ENCODE measurements around the gene PRRX1.

The PRRX1 gene

DNA sequence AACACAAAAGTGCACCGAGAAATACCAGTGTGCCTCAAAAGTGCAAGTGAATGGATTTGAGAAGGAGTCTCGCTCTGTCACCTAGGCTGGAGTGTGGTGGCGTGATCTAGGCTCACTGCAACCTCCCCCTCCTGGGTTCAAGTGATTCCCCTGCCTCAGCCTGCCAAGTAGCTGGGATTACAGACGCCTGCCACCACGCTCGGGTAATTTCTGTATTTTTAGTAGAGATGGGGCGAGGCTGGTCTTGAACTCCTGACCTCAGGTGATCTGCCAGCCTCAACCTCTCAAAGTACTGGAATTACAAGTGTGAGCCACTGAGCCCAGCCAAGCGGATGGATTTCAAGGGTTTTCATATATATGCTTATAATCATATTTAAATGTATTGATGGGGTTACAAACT is 35.8 kb downstream of the PRRX1 start:
- no peak for DNase-seq (ENCODE audit: low read depth)
- TF ChIP-seq, protein P1, sequence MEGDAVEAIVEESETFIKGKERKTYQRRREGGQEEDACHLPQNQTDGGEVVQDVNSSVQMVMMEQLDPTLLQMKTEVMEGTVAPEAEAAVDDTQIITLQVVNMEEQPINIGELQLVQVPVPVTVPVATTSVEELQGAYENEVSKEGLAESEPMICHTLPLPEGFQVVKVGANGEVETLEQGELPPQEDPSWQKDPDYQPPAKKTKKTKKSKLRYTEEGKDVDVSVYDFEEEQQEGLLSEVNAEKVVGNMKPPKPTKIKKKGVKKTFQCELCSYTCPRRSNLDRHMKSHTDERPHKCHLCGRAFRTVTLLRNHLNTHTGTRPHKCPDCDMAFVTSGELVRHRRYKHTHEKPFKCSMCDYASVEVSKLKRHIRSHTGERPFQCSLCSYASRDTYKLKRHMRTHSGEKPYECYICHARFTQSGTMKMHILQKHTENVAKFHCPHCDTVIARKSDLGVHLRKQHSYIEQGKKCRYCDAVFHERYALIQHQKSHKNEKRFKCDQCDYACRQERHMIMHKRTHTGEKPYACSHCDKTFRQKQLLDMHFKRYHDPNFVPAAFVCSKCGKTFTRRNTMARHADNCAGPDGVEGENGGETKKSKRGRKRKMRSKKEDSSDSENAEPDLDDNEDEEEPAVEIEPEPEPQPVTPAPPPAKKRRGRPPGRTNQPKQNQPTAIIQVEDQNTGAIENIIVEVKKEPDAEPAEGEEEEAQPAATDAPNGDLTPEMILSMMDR (conservative IDR thresholded peaks at IDR 0.05; ENCODE audit: low read depth, low read length), result no peak
- no peak overlapping the region for H3K4me3 ChIP-seq (ENCODE audit: low read depth, low read length)

DNA sequence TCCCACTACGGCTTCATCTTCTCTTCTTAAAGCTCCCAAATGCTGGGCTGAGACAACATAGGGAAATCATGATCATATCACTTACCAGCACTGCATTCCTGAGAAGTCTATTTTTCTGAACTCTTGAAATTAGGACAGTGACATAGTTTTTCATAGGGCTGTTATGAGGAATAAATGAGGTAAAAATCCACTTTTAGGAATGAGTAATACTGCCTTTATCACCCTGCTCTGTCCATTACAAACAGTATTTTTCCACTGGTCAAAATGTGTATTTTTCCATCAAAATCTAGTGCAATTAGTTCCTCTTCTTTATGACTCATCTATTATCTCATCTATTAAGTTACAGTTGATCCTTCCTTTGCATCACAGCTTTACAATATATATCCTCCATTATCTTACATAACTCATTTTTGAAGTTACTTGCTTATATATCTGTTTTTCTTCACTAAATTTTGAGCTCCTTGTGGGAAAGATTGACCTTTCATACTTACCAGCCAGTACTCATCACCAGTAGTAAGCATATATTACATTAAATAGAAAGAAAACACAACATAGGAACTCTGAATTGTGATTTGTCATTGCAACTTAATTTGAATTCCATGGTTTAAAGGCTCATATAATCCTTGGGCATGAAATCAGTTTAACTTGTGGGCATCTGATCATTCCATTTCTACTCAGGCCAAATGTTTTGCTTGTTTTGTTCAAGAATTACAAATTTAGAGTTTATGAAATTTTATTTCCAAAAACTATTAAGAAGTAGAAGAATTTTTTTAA is 37.1 kb downstream of the PRRX1 start:
- DNase-seq (ENCODE audit: low read depth), result peak; percentile 47
- H3K4me3 ChIP-seq (ENCODE audit: low read depth, low read length), result no peak overlapping the region
- TF ChIP-seq, protein P1 (conservative IDR thresholded peaks at IDR 0.05; ENCODE audit: low read depth, low read length), result no peak

DNA sequence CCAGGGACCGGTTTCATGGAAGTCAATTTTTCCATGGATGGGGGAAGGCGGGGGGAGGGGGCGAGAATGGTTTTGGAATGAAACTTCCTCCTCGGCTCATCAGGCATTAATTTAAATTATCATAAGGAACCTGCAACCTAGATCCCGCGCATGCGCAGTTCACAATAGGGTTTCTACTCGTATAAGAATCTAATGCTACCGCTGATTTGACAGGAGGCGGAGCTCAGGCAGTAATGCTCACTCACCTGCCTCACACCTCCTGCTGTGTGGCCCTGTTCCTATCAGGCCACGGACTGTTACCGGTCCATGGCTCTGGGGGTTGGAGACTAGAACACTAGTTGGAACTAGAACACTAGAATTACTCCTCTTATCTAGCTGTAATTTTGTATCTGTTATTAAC is 38.0 kb downstream of the PRRX1 start:
- H3K4me3 ChIP-seq (ENCODE audit: low read depth, low read length), result no peak overlapping the region
- no peak for DNase-seq (ENCODE audit: low read depth)
- TF ChIP-seq, protein P1 (conservative IDR thresholded peaks at IDR 0.05; ENCODE audit: low read depth, low read length), result no peak

DNA sequence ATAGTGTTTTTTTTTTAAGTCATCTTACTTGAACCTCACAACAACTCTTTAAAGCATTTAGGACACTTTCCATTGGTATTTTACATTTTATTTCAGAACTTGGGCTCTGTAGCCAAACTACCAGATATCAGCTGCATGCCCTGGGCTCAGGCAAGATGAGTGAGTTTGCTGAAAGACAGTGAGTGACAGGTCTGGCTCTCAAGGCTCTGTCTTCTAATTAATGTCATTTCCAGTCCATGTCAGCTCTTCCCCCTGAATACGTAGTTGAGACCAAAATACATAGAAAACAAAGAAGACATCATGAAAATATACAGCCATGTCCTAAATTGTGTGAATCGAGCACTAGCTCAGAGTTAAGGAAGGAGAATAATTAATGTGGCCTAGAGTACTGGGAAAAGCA is 39.7 kb downstream of the PRRX1 start:
- no peak for DNase-seq (ENCODE audit: low read depth)
- no peak overlapping the region for H3K4me3 ChIP-seq (ENCODE audit: low read depth, low read length)
- TF ChIP-seq, protein P1 (conservative IDR thresholded peaks at IDR 0.05; ENCODE audit: low read depth, low read length), result no peak

DNA sequence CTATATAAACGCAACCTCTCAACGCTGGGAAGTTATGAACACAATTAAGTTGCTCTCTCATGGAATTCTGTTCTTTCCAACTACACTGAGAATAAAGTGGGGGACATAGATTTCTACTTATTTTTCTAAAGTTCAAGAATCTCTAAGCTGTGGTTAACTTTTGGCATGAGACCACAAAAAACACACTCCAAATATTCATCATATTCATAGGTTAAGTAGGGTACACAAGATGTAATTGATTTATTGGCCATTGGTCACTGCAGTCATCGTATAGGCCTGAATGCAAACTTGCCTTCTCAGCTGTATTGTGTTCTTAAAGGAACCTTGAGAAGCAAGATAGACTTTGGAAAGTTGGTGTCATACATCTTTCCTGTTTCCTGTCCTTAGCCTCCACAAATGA is 40.3 kb downstream of the PRRX1 start:
- peak; percentile 18 for DNase-seq (ENCODE audit: low read depth)
- TF ChIP-seq, protein P1 (conservative IDR thresholded peaks at IDR 0.05; ENCODE audit: low read depth, low read length), result no peak
- H3K4me3 ChIP-seq (ENCODE audit: low read depth, low read length), result no peak overlapping the region

DNA sequence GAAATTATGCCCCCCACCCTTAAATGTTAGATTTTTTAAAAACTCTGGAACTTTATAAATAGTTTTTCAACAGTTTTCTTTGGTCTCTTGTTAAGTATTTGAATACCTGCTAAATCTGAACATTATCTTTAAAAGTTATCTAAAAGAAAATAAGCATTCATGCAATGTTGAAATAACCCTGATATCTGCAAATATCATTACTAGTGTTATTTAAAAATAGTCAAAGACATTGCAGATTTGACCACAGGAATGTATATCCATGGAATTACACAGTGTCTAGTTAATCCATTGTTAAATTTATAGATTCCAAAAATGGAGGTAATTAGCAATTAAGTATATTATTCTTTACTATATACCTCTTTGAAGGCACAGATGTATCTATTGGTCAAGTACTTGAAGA is 42.0 kb downstream of the PRRX1 start:
- peak; percentile 53 for DNase-seq (ENCODE audit: low read depth)
- no peak overlapping the region for H3K4me3 ChIP-seq (ENCODE audit: low read depth, low read length)
- TF ChIP-seq, protein P1 (conservative IDR thresholded peaks at IDR 0.05; ENCODE audit: low read depth, low read length), result no peak

DNA sequence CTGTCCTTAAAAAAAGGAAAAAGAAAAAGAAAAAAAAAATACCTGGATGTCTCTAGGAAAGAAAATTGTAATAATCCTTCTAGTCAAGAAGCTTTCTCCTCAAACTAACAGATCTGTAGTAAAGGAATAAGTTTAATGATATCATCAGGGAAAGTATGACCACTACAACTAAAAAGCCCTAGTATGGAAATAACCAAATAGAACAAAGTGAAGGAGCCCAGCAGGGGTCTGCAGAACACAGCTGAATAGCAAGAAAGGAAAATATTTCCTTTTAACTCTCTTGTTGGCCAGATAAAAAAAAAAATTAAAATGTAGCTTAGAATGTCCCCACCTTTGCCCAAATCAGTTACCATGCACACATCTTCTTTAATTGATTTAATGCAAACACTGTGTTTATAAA is 43.2 kb downstream of the PRRX1 start:
- peak; percentile 65 for DNase-seq (ENCODE audit: low read depth)

More for the DNA sequence above, 43.2 kb downstream of the PRRX1 start:
- TF ChIP-seq, protein P1 (conservative IDR thresholded peaks at IDR 0.05; ENCODE audit: low read depth, low read length), result no peak
- no peak overlapping the region for H3K4me3 ChIP-seq (ENCODE audit: low read depth, low read length)
